Body of pancreas (tissue), 4 donors: ENCODE data around the gene SHF. TPM values are rescaled to one million over a fixed set of nuclear protein-coding genes. Genes with fewer than 3 reads are reported as not detected.
"Not testable (repeated sequence)": the region's sequence is repeated elsewhere in the genome, so short reads cannot be mapped to it uniquely, and the experiment has no call there.

Experiments
- ATAC-seq: fragments of 150-250 bp; one replicate; pipeline ENCODE4 v1.9.1; 2016
- DNase-seq, 4 donors: peaks; one replicate each; pipeline ENCODE4 v3.0.0-alpha.2; 2019
- H3K27ac ChIP-seq, 4 donors: fragments of 200-600 bp; sonication (generic); 1 replicate in 3 of 4; 2 replicates in 1 of 4; pipeline versions ENCODE4 v1.5.1 to v1.6.1; 2016 to 2019; ENCODE audit warnings: mild to moderate bottlenecking in 1 of 4, mixed read lengths in 1 of 4, moderate library complexity in 1 of 4
- H3K27me3 ChIP-seq, 2 donors: fragments of 200-600 bp; sonication (generic); one replicate each; pipeline ENCODE4 v1.6.0; 2016; ENCODE audit warnings: mild to moderate bottlenecking in 1 of 2
- H3K36me3 ChIP-seq, 2 donors: fragments of 200-600 bp; sonication (generic); replicated peaks in 1 of 2; 2 replicates each; pipeline ENCODE4 v1.5.1; 2016; ENCODE audit warnings: low read depth in 2 of 2; ENCODE audit not compliant: insufficient read depth in 1 of 2
- H3K4me1 ChIP-seq: fragments of 200-600 bp; sonication (generic); one replicate; pipeline ENCODE4 v1.6.0; 2016
- H3K4me3 ChIP-seq, 2 donors: fragments of 200-600 bp; sonication (generic); 1 replicate in 1 of 2; 2 replicates in 1 of 2; pipeline ENCODE4 v1.5.1; 2016 to 2019
- H3K9me3 ChIP-seq, 3 donors: fragments of 200-600 bp; sonication (generic); 1 replicate in 2 of 3; 2 replicates in 1 of 3; pipeline ENCODE4 v1.5.1; 2016
- POLR2A ChIP-seq, 3 donors: fragments of 450-650 bp; IDR thresholded peaks; one replicate each; pipeline ENCODE4 v1.6.1; 2016; ENCODE audit warnings: antibody characterized with exemption in 3 of 3, mild to moderate bottlenecking in 2 of 3
- WGBS, 2 donors: methylation state at CpG; one replicate each; pipeline ENCODE4 v1.1.5; 2017; 5-methylcytosine and 5-hydroxymethylcytosine counted together
- intact Hi-C: fragments of 100-400 bp; cut with DNase I; formaldehyde crosslinking; loops from one replicate; pipeline ENCODE4 v1.15.1; 2023
- total RNA-seq, 2 donors: library from RNA; depleted of rRNA; stranded (reverse); fragments of >200 nt; gene quantifications; one replicate each; pipeline ENCODE4 v1.1.0, GENCODE V29; 2016
- TF ChIP-seq, protein P1 (sequence below), 7 experiments: fragments of 450-650 bp in 4 of 7; fragments of 200-600 bp in 3 of 7; sonication (generic) in 3 of 7; IDR thresholded peaks; one replicate each; pipeline ENCODE4 v1.5.1; 2016 to 2019; ENCODE audit warnings: antibody characterized with exemption in 7 of 7

SHF gene
- total RNA-seq, 2 donors from 2014 or later, result 2.0 to 2.9 TPM

- DNase-seq (no peak), ATAC-seq (no peak)
- Histone ChIP-seq H3K36me3 (no peaks in the 10 kb centered on the region), H3K4me1 (peaks cover 10% of the 10 kb centered on the region), H3K27ac (no peak overlapping the region), H3K4me3 (no peak overlapping the region), H3K27me3 (peaks cover 0 to 6% of the 10 kb centered on the region in 2 donors), H3K9me3 (no peaks in the 10 kb centered on the region)
- TF ChIP-seq POLR2A (IDR thresholded peaks at IDR 0.05), result no peak
- TF ChIP-seq, protein P1, sequence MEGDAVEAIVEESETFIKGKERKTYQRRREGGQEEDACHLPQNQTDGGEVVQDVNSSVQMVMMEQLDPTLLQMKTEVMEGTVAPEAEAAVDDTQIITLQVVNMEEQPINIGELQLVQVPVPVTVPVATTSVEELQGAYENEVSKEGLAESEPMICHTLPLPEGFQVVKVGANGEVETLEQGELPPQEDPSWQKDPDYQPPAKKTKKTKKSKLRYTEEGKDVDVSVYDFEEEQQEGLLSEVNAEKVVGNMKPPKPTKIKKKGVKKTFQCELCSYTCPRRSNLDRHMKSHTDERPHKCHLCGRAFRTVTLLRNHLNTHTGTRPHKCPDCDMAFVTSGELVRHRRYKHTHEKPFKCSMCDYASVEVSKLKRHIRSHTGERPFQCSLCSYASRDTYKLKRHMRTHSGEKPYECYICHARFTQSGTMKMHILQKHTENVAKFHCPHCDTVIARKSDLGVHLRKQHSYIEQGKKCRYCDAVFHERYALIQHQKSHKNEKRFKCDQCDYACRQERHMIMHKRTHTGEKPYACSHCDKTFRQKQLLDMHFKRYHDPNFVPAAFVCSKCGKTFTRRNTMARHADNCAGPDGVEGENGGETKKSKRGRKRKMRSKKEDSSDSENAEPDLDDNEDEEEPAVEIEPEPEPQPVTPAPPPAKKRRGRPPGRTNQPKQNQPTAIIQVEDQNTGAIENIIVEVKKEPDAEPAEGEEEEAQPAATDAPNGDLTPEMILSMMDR (IDR thresholded peaks at IDR 0.05), result no peak
- WGBS, 2 donors, result 70 to 83% methylated on average over 8 to 12 of the region's 12 CpGs
- intact Hi-C loops, result no loop called here
These were observed 48.7 kb downstream of the SHF start for GRCh38 chr15:45138814-45139765.

DNA sequence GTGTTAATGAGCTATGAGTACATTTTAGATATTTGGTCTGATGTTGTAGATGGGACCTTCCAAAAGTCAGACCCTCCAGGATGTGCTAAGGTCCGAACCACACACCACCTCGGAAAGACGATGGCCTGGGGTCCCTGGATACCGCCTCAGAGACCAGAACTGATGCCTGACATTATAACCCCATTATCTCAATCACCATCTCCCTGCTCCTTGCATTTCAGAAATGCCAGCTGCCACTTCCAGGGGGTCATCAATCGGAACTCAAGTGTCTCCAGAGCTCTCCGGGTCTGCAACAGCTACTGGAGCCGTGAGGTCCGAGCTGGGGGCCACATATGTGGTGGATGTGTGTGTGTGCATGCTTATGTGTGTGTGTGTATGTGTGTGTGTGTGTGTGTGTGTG, 50.1 kb downstream of the SHF start:
- Histone ChIP-seq H3K9me3 (no peaks in the 10 kb centered on the region), H3K36me3 (no peaks in the 10 kb centered on the region), H3K27ac (no peak overlapping the region), H3K27me3 (peaks cover 0 to 6% of the 10 kb centered on the region in 2 donors), H3K4me1 (peaks cover 10% of the 10 kb centered on the region), H3K4me3 (no peak overlapping the region)
- intact Hi-C loops, result no loop called here
- TF ChIP-seq, protein P1 (IDR thresholded peaks at IDR 0.05), result no peak
- TF ChIP-seq POLR2A (IDR thresholded peaks at IDR 0.05), result no peak
- DNase-seq (no peak), ATAC-seq (no peak)
- 54 to 59% methylated on average over 7 to 8 of the region's 8 CpGs for WGBS, 2 donors

- H3K27me3 ChIP-seq, result peaks cover 0 to 6% of the 10 kb centered on the region in 2 donors
These were observed 51.4 kb downstream of the SHF start for GRCh38 chr15:45136378-45136764.

DNA sequence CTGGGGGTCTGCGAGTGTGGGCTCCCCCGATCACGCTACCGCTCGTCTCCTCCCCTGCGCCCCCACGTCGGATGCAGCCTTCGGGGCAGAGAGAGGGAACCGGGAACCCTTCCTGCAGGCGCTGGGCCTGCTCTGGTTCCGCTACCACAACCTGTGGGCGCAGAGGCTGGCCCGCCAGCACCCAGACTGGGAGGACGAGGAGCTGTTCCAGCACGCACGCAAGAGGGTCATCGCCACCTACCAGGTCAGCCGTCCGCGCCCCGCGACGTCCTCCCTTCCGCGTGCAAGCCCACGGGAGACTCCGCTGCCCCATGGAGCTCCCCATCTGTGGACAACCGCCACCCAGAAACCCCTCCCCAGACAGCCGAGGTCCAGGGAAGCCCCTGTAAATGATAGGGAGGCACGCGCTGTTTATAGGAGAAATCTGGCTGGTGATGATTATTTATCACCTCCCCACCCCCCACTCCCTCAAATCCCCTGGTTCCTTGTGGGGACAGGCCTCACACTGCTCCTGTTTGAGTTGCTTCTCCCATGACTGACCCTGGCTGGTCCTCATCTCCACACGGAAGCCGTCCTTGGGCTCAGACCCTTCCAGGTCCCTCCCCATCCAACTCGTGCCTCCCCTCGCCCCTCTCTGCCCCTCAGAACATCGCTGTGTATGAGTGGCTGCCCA, 51.9 kb downstream of the SHF start:
- H3K4me1 ChIP-seq, result peaks cover 13% of the 10 kb centered on the region
- H3K36me3 ChIP-seq, H3K27me3 ChIP-seq, DNase-seq, H3K27ac ChIP-seq, ATAC-seq, H3K9me3 ChIP-seq, H3K4me3 ChIP-seq, intact Hi-C loops: not testable (repeated sequence)
- 12 to 14% methylated on average over 8 of the region's 37 CpGs for WGBS, 2 donors

More at GRCh38 chr15:45136378-45136764, 51.4 kb downstream of the SHF start:
- no peak for ATAC-seq
- TF ChIP-seq, protein P1 (IDR thresholded peaks at IDR 0.05), result no peak
- no peak for TF ChIP-seq POLR2A (IDR thresholded peaks at IDR 0.05)
- Histone ChIP-seq H3K4me1 (peaks cover 12% of the 10 kb centered on the region), H3K4me3 (no peak overlapping the region), H3K9me3 (no peaks in the 10 kb centered on the region), H3K36me3 (no peaks in the 10 kb centered on the region), H3K27ac (no peak overlapping the region)
- DNase-seq, result no peak
- intact Hi-C loops, result no loop called here
- WGBS, 2 donors, result 22% methylated on average over 10 of the region's 10 CpGs
